HEK293 (cell line): ENCODE measurements around the gene ZNF674.
"Not testable (repeated sequence)": the region's sequence is repeated elsewhere in the genome, so short reads cannot be mapped to it uniquely, and the experiment has no call there.

ENCODE experiments used
- SP3 ChIP-seq: fragments of 450-650 bp; formaldehyde crosslinking; IDR thresholded peaks from 2 replicates; pipeline ENCODE4 v1.5.1; 2016; ENCODE audit warnings: missing biosample characterization, missing genetic modification characterization
- ZEB2 ChIP-seq: fragments of 450-650 bp; formaldehyde crosslinking; IDR thresholded peaks from 2 replicates; pipeline ENCODE4 v1.5.1; 2016; ENCODE audit warnings: missing biosample characterization, missing genetic modification characterization
- ZNF138 ChIP-seq: fragments of 450-650 bp; formaldehyde crosslinking; IDR thresholded peaks from 2 replicates; pipeline ENCODE4 v1.5.1; 2016; ENCODE audit warnings: missing biosample characterization, missing genetic modification characterization, borderline replicate concordance
- ZNF169 ChIP-seq: fragments of 450-650 bp; formaldehyde crosslinking; IDR thresholded peaks from 2 replicates; pipeline ENCODE4 v1.5.1; 2016; ENCODE audit warnings: missing biosample characterization, missing genetic modification characterization
- ZNF837 ChIP-seq: fragments of 450-650 bp; formaldehyde crosslinking; IDR thresholded peaks from 2 replicates; pipeline ENCODE4 v1.5.1; 2016; ENCODE audit warnings: missing biosample characterization, missing genetic modification characterization
- TF ChIP-seq, protein P1 (sequence below): IDR thresholded peaks from 2 replicates; pipeline ENCODE4 v1.6.1; 2011; ENCODE audit warnings: mild to moderate bottlenecking, low read depth, low read length, borderline replicate concordance
- TF ChIP-seq, protein P2 (sequence below): fragments of 450-650 bp; formaldehyde crosslinking; IDR thresholded peaks from 2 replicates; pipeline ENCODE4 v1.5.1; 2016; ENCODE audit warnings: missing biosample characterization, missing genetic modification characterization
- TF ChIP-seq, protein P3 (sequence below): fragments of 450-650 bp; formaldehyde crosslinking; IDR thresholded peaks from 2 replicates; pipeline ENCODE4 v1.5.1; 2016; ENCODE audit warnings: missing biosample characterization, missing genetic modification characterization
- TF ChIP-seq, protein P4 (sequence below): sonication (generic); formaldehyde crosslinking; IDR thresholded peaks from 2 replicates; pipeline ENCODE4 v1.8.1; 2022; ENCODE audit warnings: mild to moderate bottlenecking, moderate library complexity, missing genetic modification reagents
- TF ChIP-seq, protein P5 (sequence below): fragments of 450-650 bp; formaldehyde crosslinking; IDR thresholded peaks from 2 replicates; pipeline ENCODE4 v1.5.1; 2016; ENCODE audit warnings: missing biosample characterization, missing genetic modification characterization

DNA sequence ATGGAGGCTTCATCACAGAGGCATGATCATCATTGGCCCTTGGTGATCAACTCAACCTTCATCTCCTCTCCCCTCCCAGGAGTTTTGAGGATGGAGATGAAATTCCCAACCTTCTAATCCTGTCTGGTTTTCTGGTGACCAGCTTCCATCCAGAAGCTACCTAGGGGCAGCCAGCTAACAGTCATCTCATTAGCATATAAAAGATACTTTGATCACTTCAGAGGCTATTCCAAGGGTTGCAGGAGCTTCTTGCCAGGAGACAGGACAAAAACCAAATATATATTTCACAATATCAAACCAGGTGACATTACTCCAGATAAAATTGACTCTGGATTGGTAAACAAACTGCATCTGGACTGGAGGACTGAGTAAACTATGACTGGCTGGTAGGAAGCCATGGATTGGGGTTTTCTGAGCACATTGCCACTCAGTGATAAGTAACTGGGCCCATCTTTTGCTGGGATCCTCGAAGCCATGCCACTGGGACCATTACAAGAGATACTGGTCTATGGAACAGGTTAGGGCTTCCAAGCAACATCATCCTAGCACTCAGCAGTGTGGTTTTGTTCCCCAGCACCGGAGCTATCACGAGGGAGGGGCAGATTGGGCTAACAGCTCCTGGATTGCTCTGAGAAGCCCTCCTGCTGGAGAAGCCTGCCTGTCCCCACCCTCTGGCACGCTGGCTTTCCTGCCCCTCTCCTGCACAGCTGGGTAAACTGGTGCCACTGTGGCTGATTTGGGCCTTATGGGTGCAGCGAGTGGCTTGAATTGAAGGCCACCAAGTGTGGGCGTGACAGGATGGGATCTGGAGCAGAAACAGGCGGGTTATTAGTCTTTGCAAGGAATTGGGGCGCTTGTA lies 84.2 kb downstream of the ZNF674 start:
- TF ChIP-seq, protein P1, sequence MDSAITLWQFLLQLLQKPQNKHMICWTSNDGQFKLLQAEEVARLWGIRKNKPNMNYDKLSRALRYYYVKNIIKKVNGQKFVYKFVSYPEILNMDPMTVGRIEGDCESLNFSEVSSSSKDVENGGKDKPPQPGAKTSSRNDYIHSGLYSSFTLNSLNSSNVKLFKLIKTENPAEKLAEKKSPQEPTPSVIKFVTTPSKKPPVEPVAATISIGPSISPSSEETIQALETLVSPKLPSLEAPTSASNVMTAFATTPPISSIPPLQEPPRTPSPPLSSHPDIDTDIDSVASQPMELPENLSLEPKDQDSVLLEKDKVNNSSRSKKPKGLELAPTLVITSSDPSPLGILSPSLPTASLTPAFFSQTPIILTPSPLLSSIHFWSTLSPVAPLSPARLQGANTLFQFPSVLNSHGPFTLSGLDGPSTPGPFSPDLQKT, result not testable (repeated sequence)
- TF ChIP-seq, protein P2, sequence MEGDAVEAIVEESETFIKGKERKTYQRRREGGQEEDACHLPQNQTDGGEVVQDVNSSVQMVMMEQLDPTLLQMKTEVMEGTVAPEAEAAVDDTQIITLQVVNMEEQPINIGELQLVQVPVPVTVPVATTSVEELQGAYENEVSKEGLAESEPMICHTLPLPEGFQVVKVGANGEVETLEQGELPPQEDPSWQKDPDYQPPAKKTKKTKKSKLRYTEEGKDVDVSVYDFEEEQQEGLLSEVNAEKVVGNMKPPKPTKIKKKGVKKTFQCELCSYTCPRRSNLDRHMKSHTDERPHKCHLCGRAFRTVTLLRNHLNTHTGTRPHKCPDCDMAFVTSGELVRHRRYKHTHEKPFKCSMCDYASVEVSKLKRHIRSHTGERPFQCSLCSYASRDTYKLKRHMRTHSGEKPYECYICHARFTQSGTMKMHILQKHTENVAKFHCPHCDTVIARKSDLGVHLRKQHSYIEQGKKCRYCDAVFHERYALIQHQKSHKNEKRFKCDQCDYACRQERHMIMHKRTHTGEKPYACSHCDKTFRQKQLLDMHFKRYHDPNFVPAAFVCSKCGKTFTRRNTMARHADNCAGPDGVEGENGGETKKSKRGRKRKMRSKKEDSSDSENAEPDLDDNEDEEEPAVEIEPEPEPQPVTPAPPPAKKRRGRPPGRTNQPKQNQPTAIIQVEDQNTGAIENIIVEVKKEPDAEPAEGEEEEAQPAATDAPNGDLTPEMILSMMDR (tag by site-specific recombination), result not testable (repeated sequence)
- not testable (repeated sequence) for TF ChIP-seq ZNF138 (tag by site-specific recombination); ZNF169; SP3 (tag by site-specific recombination); ZEB2 (tag by site-specific recombination); ZNF837 (tag by site-specific recombination)
- TF ChIP-seq, protein P3, sequence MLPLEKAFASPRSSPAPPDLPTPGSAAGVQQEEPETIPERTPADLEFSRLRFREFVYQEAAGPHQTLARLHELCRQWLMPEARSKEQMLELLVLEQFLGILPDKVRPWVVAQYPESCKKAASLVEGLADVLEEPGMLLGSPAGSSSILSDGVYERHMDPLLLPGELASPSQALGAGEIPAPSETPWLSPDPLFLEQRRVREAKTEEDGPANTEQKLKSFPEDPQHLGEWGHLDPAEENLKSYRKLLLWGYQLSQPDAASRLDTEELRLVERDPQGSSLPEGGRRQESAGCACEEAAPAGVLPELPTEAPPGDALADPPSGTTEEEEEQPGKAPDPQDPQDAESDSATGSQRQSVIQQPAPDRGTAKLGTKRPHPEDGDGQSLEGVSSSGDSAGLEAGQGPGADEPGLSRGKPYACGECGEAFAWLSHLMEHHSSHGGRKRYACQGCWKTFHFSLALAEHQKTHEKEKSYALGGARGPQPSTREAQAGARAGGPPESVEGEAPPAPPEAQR (tag by site-specific recombination), result not testable (repeated sequence)
- TF ChIP-seq, protein P4, sequence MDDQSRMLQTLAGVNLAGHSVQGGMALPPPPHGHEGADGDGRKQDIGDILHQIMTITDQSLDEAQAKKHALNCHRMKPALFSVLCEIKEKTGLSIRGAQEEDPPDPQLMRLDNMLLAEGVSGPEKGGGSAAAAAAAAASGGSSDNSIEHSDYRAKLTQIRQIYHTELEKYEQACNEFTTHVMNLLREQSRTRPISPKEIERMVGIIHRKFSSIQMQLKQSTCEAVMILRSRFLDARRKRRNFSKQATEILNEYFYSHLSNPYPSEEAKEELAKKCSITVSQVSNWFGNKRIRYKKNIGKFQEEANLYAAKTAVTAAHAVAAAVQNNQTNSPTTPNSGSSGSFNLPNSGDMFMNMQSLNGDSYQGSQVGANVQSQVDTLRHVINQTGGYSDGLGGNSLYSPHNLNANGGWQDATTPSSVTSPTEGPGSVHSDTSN, result not testable (repeated sequence)
- TF ChIP-seq, protein P5, sequence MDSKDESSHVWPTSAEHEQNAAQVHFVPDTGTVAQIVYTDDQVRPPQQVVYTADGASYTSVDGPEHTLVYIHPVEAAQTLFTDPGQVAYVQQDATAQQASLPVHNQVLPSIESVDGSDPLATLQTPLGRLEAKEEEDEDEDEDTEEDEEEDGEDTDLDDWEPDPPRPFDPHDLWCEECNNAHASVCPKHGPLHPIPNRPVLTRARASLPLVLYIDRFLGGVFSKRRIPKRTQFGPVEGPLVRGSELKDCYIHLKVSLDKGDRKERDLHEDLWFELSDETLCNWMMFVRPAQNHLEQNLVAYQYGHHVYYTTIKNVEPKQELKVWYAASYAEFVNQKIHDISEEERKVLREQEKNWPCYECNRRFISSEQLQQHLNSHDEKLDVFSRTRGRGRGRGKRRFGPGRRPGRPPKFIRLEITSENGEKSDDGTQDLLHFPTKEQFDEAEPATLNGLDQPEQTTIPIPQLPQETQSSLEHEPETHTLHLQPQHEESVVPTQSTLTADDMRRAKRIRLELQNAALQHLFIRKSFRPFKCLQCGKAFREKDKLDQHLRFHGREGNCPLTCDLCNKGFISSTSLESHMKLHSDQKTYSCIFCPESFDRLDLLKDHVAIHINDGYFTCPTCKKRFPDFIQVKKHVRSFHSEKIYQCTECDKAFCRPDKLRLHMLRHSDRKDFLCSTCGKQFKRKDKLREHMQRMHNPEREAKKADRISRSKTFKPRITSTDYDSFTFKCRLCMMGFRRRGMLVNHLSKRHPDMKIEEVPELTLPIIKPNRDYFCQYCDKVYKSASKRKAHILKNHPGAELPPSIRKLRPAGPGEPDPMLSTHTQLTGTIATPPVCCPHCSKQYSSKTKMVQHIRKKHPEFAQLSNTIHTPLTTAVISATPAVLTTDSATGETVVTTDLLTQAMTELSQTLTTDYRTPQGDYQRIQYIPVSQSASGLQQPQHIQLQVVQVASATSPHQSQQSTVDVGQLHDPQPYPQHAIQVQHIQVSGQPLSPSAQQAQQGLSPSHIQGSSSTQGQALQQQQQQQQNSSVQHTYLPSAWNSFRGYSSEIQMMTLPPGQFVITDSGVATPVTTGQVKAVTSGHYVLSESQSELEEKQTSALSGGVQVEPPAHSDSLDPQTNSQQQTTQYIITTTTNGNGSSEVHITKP, result not testable (repeated sequence)
